GM12892 (cell line): ENCODE measurements around the gene KRTAP4-8.
"Not testable (repeated sequence)": the region's sequence is repeated elsewhere in the genome, so short reads cannot be mapped to it uniquely, and the experiment has no call there.

Experiments used
- DNase-seq: peaks from one replicate; pipeline ENCODE4 v3.0.0; 2011; ENCODE audit not compliant: insufficient read length
- FAIRE-seq: peaks from 2 replicates; lab custom pipeline; 2011; peaks lifted over from hg19 to GRCh38; lab: Jason Lieb, UNC
- POLR2A ChIP-seq: IDR thresholded peaks from 2 replicates; pipeline ENCODE4 v1.6.1; 2011; ENCODE audit warnings: low read depth, low read length, control low read depth
- POLR2AphosphoS5 ChIP-seq: IDR thresholded peaks from 2 replicates; pipeline ENCODE4 v1.6.1; 2011; ENCODE audit warnings: low read depth, low read length, control low read depth
- TAF1 ChIP-seq: IDR thresholded peaks from 2 replicates; pipeline ENCODE4 v1.6.1; 2011; ENCODE audit warnings: low read depth, mild to moderate bottlenecking, control low read depth, low read length, borderline replicate concordance

Gene KRTAP4-8

DNA sequence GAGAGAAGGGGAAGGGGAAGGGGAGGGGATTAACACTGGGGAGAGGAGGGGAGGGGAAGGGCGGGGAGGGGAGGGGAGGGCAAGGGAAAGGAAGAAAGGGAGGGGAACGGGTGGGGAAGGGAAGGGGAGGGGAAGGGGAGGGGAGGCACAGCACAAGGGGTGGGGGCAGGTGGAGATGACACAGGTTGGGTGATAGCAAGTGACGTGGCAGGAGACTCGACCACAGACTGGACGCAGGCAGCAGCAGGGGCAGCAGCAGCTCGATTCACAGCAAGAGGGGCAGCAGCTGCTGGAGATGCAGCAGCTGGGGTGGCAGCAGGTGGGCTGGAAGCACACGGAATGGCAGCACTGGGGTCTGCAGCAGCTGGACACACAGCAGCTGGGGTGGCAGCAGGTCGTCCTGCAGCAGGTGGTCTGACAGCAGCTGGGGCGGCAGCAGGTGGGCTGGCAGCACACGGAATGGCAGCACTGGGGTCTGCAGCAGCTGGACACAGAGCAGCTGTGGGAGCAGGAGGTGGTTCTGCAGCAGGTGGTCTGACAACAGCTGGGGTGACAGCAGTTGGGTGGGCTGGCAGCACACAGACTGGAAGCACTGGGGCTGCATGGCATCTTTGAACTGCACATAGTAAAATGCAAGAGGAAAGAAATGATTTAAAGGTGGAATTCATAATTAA lies 3.8 kb upstream of the KRTAP4-8 start, which contains the start of gene KRTAP4-16:
KRTAP4-16 (minus strand) TSS at position 624 of the 674 bp plus-strand sequence; CDS start at position 624, 0 bp downstream.
- DNase-seq (no peak), FAIRE-seq (no peak)
- TF ChIP-seq POLR2AphosphoS5 (no peak), POLR2A (no peak), TAF1 (no peak)

- not testable (repeated sequence) for DNase-seq, FAIRE-seq
These were observed 1.9 kb upstream of the KRTAP4-8 start for GRCh38 chr17:41099682-41100480.

DNA sequence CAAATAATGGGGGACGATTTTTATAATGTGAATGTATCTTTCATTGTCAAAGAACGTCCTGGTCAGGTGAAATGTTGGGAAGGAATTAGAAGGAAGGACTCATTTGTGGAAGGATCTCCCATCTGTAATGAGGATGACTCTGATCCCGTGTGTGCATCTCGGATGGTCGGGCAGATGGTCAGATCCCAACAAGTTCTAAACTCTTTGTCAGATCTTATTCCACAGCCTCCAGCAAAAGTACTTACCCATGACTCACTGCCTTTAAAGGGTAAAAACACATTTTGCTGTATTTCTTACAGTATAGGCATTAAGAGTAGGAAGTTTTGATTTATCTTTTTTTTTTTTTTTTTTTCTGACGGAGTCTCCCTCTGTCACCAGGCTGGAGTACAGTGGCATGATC lies 539 bp upstream of the KRTAP4-8 start:
- no peak for FAIRE-seq
- no peak for DNase-seq
- TF ChIP-seq POLR2A (no peak), TAF1 (no peak), POLR2AphosphoS5 (no peak)

DNA sequence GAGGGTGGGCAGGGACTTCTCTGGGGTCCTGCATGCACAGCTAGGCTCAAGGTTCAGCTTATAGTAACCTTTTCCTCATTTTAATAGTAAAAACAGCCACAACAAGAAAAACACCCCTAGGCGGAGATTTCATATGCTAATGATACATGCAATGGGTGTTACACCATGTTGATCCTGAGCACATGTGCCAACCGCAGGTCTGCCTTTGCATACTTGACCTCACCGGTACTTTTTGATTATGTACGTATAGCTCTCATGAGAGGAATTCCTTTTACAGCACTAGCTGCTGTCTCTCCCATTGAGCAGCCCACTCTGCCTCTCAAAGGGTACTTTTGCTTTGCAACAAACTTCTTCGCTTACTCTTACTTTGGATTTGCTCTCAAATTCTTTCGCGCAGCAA lies 1.9 kb downstream of the KRTAP4-8 start:
- TF ChIP-seq POLR2AphosphoS5 (no peak), POLR2A (no peak), TAF1 (no peak)
- no peak for DNase-seq
- no peak for FAIRE-seq

DNA sequence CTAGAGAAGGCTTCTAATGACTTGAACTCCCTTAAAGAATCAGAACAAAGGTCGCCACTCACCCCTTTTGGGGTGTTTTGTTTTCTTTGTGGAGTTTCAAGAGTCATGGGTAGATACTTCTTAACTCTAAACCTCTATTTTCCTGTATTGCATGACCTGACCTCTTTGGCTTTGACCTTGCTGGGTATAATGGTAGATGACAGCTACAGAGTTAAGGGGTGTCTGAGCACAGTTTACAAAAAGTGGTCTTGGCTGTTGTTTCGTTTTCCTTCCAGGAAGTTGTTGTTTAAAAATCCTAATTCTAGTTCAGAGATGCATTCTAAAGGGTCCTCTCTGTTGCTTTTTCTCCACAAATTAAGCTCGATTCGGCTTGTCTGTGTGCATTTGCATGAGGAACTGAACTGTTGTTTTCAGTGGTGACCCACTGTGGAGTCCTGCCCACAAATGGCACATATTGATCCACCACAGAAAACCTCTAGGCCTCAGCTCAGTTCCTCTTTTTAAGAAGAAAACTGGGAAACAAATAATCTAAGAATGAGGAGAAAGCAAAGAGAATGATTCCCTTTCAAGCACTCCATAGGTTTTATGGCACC lies 9.1 kb downstream of the KRTAP4-8 start:
- FAIRE-seq = not testable (repeated sequence)

GRCh38 chr17:41084100-41084856 lies 13.7 kb downstream of the KRTAP4-8 start, which contains the start of gene KRTAP4-7:
Gene KRTAP4-7, plus strand, starts transcription at chr17:41084150. Its CDS starts 57 bp downstream, at chr17:41084207.
- not testable (repeated sequence) for FAIRE-seq, DNase-seq

More for the DNA sequence above, 9.1 kb downstream of the KRTAP4-8 start:
- DNase-seq = not testable (repeated sequence)

GRCh38 chr17:41083427-41083826 lies 14.5 kb downstream of the KRTAP4-8 start:
- not testable (repeated sequence) for FAIRE-seq, DNase-seq

DNA sequence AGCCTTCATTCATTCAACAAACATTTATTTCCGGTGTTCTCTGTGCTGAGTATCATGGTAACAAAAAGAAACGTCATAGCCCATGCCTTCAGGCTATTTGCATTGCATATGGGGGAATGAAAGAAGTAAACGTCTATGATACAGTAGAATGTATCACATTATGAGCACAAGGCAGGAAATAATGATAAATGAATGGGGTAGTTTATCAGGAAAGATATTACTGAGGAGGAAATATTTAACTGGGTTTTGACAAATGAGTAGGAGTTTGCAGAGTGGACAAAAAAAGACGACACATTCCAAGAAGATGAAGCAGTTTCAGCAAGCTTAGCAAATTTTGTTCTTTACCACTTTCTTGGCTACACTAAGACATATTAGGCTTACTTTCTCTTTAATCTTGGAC lies 15.3 kb downstream of the KRTAP4-8 start:
- TF ChIP-seq POLR2A (no peak), TAF1 (no peak)
- DNase-seq = no peak
- FAIRE-seq = no peak

- no peak for TF ChIP-seq TAF1
- no peak for TF ChIP-seq POLR2AphosphoS5
- no peak for DNase-seq
- FAIRE-seq = no peak
These were observed 21.2 kb downstream of the KRTAP4-8 start for GRCh38 chr17:41076788-41077187.

DNA sequence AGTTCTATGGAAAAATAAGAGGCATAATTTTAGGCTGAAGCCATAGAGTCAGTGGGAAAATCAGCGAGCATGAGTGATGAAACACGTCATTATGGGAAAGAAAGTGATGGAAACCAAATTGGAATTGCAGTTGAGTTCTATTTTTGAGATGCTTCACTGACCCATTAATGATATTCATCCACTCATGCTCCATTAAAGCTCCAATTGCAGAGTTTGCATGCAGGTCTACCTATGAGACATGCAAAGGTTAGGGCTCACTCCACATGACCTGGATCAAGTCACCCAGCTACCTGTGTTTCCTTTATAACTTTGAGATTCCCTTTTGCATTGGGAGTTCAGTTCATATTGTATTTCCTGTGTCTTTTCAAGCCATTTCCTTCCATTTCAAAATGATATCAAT lies 24.3 kb downstream of the KRTAP4-8 start:
- no peak for TF ChIP-seq POLR2AphosphoS5
- TF ChIP-seq TAF1 = no peak
- TF ChIP-seq POLR2A = no peak
- DNase-seq (no peak), FAIRE-seq (no peak)

GRCh38 chr17:41071606-41072360 lies 26.2 kb downstream of the KRTAP4-8 start:
- no peak for TF ChIP-seq TAF1
- no peak for TF ChIP-seq POLR2A
- no peak for TF ChIP-seq POLR2AphosphoS5
- FAIRE-seq = no peak
- DNase-seq = no peak
